Measurements from ENCODE around the gene TRMT61A. TPM values are rescaled to one million over a fixed set of nuclear protein-coding genes. Genes with fewer than 3 reads are reported as not detected.
"Not testable (repeated sequence)": the region's sequence is repeated elsewhere in the genome, so short reads cannot be mapped to it uniquely, and the experiment has no call there.

Gene TRMT61A
- polyA plus RNA-seq, 1 donor: 5.6 TPM

DNA sequence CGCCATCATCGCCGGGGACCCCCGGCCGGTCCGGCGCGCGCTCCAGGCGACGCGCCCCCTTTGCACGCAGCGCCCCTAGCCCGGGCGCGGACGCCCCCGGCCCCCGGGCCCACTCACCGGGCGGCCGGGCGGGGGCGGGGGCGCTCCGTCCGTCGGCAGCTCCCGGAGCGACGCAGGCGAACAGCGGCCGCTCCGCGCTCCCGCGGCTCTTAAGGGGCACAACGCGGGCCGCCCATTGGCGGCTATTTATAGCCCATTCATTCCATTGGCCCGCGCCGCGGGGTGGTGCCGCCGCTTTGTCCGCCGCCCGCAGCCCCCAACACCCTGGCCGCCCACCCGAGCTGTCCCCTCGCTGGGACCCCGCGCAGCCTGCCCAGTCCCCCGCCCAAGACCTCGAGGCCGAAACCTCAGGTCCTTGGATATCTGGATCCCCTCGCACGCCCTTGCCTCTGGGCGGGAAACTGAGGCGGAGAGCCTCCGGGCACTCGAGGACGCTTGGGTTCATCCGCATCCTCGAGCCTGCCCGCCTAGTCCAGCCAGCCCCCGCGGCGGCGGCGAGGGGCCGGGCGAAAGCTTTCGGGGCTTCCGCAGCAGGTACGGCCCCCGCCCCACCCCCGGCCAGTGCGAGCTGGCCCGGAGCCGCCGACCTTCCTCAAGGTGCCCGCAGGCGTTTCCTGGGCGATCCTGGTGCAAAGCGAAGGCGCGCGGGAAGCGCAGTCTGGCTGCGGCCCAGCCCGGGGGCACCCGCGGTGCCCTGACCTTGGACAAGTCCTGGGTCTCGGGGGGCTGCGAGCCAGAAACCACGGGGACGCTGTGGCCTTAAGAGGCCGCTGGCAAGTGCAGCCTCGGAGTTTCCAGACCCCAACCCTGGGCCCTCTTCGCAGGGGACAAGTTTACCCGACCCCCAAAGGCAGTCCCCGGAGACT lies 6.1 kb upstream of the TRMT61A start, which contains the start of gene CKB:
TSS of gene CKB (minus strand) at position 182 of the 926 bp plus-strand sequence. CDS start 337 bp downstream, outside the sequence.
- no peak for DNase-seq

DNA sequence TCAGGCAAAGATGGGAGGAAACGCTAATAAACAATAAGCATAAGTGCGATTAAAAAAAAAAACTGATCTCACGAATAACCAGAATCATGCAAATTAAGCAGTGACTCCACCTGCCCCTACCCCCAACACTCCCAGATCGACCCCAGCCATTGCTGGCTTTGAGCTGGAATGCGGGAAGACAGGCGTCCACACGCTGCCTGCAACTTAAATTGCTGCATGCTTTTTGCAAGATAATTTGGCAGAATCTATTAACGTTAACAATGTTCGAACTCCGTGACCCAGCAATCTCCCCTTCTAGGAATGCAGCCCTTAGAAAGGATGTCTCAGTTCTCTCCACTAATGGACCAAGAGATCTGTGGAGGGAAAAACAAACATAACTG lies 5.4 kb upstream of the TRMT61A start:
- no peak for DNase-seq

DNA sequence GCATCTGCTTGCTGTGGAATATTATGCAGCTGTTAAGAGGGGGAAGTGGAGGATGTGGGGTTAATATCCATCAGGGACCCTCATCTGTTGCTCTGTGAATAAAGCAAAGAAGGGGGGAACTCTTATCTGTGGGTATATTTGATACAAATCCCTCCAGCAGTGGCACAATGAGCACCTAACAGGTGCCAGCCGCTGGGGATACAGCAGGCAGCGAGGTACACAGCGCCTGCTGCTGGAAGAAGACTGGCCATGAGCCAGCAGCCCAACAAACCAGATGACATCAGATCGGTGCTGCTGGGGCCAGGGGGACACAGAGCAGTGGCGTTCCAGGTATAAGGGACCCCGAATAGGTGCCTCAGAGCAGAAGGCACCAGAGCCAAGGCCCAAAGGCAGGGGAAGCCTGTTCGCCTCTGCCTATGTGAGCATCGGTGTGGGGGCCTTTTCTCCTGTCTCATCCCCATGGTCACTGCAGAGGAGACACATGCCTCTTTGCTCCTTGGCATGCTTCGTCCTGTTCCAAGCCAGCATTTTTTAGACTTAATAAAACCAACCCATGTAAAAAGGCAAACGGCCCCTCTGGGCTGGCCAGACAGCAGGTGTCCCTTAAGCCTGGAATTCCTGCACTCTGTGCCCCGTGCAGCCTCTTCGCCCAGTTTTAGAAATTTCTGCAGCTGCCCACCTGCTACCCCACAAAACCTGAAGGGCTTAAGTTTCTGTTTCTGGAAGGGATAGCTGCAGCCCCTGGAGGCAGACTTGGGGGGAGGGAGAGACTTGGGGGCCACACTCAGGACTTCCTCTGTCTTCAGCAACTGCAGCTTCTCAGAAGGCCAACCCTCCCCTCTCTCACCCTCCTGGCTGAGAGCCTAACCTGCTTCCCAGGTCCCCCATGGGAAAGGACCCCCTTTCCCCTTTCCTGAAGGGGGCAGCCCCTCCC lies 4.7 kb upstream of the TRMT61A start:
- no peak for DNase-seq

DNA sequence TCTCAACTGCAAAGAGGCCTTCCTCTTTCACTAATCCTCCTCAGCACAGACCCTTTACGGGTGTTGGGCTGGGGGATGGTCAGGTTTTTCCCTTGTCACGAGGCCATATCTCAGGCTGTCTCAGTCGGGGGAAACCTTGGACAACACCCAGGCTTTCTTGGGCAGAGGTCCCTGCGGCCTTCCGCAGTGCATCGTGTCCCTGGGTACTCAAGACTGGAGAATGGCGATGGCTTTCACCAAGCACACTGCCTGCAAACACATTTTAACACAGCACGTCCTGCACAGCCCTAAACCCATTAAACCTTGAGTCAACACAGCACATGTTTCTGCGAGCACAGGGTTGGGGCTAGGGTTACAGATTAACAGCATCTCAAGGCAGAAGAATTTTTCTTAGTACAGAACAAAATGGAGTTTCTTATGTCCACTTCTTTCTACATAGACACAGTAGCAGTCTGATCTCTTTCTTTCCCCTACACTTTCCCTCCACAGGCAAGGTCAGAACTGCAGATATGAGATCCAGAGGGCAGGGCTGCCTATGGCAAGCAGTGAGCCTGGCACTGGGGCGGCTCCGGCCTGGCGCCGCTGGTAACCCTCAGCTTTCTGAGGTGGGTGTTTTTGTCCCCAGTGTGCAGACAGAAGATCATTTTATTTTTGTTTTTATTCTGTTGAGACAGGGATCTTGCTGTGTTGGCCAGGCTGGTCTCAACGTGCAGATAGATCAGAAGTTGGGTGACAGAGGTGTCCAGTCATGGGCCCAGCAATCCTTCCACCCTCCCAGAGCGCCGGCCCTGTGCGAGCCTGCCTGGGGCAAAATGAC lies 3.4 kb upstream of the TRMT61A start:
- DNase-seq: not testable (repeated sequence)

DNA sequence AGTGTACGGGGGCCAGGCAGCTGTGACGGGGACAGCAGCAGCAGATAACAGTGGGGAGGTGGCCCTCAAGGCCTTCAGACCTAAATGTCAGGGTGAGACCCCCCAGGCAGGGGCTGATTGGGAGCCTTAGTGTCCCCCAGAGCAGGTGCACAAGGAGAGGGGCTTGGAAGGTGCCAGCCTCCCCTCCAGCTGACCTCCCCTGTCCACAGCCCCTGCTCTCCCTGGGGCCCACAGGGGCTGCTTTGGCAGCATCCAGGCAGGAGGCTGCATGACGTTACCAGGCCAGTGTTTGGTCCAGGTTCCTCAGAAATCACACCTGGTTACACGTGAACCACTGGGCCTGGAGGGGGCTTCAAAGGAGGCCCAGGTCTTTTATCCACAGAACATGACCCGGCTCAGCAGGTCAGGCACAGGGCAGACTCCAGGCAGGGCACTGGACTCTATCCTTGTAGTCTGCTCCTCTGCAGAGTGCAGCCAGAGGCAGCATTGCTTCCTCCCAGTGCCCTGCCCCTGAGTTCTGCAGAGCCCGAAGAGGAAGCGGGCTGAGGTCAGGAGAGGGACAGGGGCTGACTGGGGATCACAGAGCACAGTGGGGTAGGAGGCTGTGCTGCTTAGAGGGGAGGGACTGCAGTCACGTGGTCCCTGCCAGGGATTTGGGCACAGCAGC lies 2.6 kb upstream of the TRMT61A start:
- no peak for DNase-seq

DNA sequence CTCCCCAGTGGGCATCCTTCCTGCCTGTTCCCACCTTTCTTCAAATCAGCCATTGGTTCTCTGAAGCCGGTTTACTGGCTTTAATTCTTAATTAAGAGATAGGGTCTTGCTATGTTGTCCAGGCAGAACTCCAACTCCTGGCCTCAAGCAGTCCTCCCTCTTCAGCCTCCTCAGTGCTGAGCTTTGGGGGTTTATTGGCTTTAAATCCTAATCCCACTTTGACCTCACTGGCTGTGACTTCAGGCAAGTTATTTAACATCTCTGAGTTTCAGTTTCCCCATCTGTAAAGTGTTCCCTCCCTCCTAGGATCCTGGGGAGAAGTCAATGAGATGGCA lies 2.1 kb upstream of the TRMT61A start:
- DNase-seq: no peak

DNA sequence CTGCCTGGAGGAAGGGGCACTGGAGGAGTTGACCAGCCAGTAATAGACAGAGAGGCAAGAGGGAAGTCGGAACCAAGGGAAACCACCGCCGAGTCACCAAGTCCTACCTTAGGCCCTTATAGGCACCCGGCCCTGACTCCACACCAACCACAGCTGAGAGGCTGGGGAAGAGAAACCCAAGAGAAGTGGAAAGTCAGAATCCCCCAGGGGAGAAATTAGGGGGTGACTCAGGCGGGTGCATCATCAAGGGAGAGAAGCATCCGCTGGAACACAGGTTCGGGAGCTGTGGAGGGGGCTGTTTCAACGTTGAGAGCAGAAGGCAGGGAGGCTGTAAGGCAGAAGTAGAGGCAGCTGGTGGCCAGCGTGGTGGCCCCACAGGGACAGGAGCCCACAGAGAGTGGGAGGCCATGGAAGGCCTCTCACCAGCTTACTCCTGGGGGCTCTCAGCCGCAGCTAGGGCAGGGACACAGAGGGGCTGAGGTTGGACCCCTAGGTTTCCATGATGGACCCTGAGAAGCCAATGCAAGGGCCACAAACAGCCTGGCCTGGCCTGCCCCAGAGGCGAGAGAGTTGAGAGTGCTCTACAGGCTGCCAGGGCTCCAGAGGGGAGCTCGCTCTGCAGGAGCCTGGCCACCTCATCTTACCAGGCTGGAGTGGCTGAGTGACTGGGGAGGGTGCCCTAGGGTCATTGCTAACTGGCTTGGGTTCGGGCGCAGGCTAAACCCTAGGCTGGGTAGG lies 1.4 kb upstream of the TRMT61A start:
- DNase-seq: no peak

DNA sequence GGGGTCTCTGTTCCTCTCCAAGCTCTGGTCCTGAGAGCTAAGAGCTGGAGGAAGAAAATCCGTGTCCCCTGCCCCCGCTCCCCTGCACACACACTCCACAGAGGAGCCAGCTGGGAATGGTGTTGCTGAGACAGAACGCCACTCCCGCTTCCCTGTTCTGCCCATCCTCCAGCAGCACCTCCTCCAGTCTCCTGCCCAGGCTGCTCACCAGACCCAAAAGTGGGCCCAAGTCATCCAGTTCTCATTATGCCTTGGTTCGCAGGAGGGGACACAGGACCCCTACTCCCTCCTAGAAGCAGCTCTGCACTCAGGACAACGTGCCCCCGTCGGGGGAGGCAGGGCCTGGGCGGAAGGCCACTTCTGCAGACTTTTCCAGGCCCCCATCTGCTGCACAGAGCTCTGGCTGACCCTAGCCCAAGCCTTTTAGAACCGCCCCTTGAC lies 830 bp upstream of the TRMT61A start:
- no peak for DNase-seq

DNA sequence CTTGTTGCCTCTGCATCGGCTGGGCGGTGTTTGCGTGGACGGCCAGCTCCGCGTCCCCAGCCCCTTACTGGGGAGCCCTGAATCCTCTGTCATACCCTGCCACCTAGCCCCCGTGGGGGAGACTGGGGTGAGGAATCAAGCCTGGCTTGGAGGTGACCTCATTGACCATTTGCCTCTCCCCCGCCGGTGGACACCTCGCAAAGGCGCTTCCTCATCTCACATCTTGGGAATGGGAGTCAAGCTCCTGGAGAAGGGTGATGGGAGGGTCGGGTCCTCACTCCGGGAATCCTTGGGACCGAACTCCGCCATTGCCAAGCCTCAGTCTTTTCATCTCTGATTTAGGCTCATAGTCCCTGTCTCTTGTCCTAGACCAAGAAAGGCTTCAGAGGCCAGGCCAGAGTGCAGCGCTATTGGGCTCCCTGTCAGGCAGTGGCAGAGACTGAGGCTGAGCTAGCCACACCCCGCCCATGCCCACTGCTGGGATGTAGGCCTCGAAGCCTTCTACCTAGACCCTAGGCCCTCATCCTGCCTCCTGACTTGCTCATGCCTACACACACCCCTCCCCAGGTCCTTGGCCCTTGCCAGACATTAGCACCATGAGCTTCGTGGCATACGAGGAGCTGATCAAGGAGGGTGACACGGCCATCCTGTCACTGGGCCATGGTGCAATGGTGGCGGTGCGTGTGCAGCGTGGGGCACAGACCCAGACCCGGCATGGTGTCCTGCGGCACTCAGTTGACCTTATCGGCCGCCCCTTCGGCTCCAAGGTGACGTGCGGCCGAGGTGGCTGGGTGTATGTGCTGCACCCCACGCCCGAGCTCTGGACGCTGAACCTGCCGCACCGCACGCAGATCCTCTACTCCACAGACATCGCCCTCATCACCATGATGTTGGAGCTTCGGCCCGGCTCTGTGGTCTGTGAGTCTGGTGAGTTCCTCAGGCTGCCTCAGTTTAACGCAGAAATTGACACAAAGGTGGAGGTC lies 678 bp downstream of the TRMT61A start:
- DNase-seq: no peak

DNA sequence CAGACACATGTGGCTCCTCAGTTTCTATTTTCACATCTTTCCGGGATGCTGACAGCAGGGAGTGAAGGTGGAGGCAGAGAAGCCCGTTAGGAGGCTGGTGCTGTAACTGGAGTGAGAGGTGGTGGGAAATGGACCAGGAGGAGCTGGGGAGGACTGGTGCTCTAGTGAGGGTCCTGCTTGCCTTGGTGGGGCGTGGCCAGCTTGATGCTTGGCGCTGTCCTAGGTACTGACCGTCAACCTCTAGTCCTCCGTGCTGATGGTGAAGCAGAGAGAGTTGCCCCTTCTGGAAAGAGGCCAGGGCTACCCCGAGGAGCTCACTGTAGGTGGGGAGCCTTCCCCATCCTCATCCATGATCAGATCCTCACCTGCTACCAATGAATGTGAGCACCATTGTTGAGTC lies 1.4 kb downstream of the TRMT61A start:
- DNase-seq: no peak

DNA sequence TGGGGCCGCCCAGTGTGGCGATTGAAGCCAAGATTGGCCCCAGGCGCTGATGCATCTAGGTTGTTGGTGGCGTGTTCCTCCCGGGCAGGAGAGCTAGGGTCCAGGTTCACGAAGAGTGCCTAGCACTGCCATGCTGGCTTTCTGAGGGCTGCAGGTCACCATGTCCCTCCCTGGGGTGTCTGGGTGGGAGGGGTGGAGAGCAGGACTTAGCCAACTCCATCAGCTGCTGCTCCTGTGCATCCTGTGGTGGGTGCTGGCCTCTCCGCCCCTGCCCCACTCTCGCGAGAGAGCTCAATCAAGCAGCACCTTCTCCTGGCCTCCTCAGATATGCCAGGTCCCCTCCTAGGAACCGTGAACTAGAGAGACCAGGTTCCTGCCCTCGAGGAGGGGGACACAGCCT lies 1.8 kb downstream of the TRMT61A start:
- no peak for DNase-seq

DNA sequence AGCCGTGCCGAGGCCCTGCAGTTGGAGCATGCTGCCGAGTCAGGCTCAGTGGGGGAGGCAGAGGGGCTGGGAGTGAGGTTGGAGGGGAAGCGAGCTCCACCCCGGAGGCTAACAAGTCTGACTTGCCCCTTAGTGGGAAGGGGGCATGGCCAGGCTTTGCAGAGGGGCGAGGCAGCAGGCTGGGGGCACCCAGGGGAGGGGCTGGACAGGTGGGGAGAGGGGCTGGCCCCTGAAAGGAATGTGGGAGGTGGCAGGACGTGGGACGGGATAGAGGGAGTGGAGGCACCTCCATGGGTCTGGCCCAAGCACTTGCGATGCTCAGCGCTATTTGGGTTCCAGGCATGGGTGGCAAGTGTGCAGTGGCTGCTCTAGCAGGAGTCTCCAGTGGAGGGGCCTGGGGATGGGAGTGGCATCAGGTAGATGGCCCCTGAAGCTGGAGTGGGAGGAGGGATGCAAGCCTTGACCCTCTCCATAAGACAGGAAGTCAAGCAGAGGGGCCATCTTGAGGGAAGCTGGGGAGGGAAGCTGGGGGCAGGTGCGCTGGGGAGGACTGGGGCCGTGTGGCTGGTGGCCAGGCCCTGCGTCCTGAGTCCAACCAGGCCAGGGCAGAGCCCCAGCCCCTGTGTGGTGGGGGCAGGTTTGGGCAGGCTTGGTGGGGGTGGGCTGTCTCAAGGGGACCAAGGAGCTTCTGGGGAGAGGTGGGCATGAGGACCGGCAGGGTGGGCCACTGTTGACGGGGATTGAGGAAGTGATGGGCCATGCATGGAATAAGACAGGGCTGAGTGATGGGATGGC lies 2.6 kb downstream of the TRMT61A start:
- DNase-seq: no peak

DNA sequence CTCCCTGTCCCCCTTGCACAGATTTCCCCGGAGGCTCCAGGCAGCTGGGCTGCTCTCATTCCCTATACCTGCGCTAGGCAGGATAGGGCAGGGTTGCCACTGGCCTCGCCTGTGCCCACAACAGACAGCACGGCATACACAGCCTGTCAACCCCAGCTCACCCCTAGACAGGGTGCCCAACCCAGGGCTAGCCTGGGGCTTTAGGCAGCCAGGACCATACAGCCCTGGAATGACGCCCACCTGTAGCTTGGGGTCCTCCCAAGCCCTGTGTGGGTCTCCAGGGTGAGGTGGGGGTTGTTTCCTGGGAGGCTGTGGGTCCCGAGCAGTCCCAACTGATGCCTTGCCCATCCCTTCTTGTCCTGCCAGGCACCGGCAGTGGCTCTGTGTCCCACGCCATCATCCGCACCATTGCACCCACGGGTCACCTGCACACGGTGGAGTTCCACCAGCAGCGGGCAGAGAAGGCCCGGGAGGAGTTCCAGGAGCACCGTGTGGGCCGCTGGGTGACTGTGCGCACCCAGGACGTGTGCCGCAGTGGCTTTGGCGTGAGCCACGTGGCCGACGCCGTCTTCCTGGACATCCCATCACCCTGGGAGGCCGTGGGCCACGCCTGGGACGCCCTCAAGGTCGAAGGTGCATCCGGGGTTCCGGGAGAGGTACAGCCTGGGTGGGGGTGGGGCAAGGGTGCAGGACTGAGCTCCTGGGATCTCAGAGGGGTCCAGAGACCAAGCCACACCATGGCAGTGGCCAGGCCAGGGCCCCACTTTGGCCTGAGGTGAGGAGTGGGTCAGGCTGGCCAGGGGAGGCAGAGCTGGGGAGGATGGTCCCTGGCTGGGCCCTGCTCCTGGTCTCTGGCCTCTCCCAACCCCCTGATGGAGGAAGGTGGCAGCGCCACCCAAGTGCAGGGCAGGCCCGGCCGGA lies 3.5 kb downstream of the TRMT61A start:
- DNase-seq: no peak

DNA sequence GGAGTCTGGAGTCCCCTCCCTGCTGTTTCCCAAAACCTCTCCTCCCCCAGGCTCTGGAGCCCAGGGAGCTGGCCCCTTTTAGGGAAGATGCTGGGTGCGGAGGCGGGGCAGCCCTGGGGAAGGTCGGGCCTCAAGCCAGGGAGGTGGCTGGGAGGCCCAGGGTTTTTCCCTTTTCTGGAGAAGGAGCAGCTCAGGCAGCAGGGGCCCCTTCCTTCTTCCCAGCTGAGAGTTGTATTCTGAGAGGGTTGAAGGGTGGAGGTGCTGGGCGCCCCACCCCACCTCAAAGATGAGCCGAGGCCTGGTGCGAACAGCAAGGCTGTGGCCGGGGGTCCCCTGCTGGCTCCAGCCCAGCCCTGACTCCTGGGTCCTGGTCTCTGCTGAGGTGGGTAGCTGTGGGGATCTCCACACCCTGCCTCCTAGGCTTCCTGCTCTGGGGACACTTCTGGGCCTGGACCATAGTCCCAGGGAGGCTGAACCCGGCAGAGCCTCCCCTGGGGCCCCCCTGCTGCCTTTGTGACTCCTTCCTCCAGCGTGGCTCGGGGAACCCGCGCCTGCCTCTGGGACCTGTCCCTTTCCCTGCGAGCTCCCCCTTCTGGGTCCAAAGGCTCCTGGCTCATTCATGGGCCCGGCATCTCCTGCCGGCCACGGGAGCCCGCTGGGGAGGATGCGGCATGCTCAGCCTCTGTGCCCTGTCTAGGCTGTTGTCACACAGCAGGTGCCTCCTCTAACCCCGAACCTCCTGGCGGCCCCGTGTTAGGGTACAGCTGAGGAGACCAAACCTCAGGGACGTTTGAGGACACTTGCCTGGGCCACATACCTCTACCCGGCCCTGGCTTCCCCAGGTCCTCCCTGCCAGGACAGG lies 4.4 kb downstream of the TRMT61A start:
- no peak for DNase-seq

DNA sequence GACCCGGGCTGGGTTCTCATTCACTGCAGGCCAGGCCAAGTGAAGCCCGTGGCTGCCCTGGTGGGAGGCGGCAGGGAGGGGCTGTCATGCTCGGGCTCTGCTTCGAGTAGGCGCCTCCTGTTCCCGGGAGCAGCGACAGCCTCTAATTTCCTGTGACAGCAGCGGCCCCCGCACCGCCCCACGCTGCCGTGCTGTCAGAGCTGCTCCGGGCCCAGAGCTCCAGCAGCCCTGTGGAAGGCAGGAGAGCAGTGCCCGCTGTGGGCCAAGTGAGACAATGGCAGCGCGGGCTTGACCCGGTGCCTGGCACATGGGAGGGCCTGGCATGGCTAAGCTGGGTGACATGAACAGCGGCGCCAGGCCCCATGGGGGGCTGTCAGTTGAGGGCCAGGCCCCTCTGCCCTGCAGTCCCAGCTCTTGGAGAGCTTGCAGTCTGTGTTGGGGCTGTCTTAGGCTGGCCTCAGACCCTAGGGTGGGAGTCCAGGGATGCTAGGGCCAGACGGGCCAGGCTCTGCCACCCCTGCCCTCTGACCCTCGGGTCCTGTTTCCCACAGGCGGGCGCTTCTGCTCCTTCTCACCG lies 5.1 kb downstream of the TRMT61A start:
- DNase-seq: no peak

DNA sequence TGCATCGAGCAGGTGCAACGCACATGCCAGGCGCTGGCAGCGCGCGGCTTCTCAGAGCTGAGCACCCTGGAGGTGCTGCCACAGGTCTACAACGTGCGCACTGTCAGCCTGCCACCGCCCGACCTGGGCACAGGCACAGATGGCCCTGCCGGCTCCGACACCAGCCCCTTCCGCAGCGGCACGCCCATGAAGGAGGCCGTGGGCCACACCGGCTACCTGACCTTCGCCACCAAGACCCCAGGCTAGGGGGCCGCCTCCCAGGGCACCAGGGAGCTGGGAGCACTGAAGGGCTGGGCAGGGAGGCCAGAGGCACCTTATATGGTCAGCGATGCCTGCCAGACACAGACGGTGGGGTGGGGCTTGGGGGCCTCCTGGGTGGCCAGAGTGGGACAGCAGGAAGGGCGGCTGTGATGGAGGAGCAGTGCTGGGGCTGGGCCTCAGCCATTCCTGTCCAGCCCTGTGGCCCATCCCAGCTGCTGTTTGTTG lies 5.6 kb downstream of the TRMT61A start:
- no peak for DNase-seq

Data from left kidney (tissue), 2 donors.